Measurements from ENCODE around the gene TEKT5.

TEKT5 gene

GRCh38 chr16:10647721-10648296 lies 46.9 kb downstream of the TEKT5 start:
- H3K27ac ChIP-seq: no peak overlapping the region
- TF ChIP-seq CTCF (conservative IDR thresholded peaks at IDR 0.05): no peak

- TF ChIP-seq CTCF (conservative IDR thresholded peaks at IDR 0.05): no peak
Measured at GRCh38 chr16:10647264-10647720, 47.4 kb downstream of the TEKT5 start.

GRCh38 chr16:10646581-10647263 lies 48.0 kb downstream of the TEKT5 start:
- no peak for TF ChIP-seq CTCF (conservative IDR thresholded peaks at IDR 0.05)
- H3K27ac ChIP-seq: no peak overlapping the region

More at GRCh38 chr16:10647264-10647720, 47.4 kb downstream of the TEKT5 start:
- H3K27ac ChIP-seq: no peak overlapping the region

- no peak for TF ChIP-seq CTCF (conservative IDR thresholded peaks at IDR 0.05)
- no peak overlapping the region for H3K27ac ChIP-seq
Measured at GRCh38 chr16:10646228-10646580, 48.5 kb downstream of the TEKT5 start.

- TF ChIP-seq CTCF (conservative IDR thresholded peaks at IDR 0.05): no peak
Measured at GRCh38 chr16:10644092-10644491, 50.6 kb downstream of the TEKT5 start.

GRCh38 chr16:10642964-10643363 lies 51.8 kb downstream of the TEKT5 start:
- no peak for TF ChIP-seq CTCF (conservative IDR thresholded peaks at IDR 0.05)
- H3K27ac ChIP-seq: no peak overlapping the region

More at GRCh38 chr16:10644092-10644491, 50.6 kb downstream of the TEKT5 start:
- no peak overlapping the region for H3K27ac ChIP-seq

GRCh38 chr16:10641953-10642949 lies 52.5 kb downstream of the TEKT5 start:
- no peak for TF ChIP-seq CTCF (conservative IDR thresholded peaks at IDR 0.05)
- no peak overlapping the region for H3K27ac ChIP-seq

Measured in VCaP (cell line).